KOPT-K1 (cell line): Measurements from ENCODE around the gene ZNF385B.

Experiments
- H3K27ac ChIP-seq: fragments of 200-600 bp; sonication (generic); 2 replicates; pipeline ENCODE4 v1.5.1; 2016; ENCODE audit warnings: antibody characterized with exemption, mild to moderate bottlenecking, low read depth, low read length; ENCODE audit not compliant: poor library complexity, severe bottlenecking
- H3K36me3 ChIP-seq: fragments of 200-600 bp; sonication (generic); 2 replicates; pipeline ENCODE4 v1.5.1; 2017; ENCODE audit warnings: antibody characterized with exemption, mild to moderate bottlenecking, low read length, moderate library complexity; ENCODE audit not compliant: insufficient read depth
- H3K9me3 ChIP-seq: fragments of 200-600 bp; sonication (generic); 2 replicates; pipeline ENCODE4 v1.5.1; 2017; ENCODE audit warnings: antibody characterized with exemption, low read length, mild to moderate bottlenecking; ENCODE audit not compliant: insufficient read depth, poor library complexity, severe bottlenecking

The ZNF385B gene

DNA sequence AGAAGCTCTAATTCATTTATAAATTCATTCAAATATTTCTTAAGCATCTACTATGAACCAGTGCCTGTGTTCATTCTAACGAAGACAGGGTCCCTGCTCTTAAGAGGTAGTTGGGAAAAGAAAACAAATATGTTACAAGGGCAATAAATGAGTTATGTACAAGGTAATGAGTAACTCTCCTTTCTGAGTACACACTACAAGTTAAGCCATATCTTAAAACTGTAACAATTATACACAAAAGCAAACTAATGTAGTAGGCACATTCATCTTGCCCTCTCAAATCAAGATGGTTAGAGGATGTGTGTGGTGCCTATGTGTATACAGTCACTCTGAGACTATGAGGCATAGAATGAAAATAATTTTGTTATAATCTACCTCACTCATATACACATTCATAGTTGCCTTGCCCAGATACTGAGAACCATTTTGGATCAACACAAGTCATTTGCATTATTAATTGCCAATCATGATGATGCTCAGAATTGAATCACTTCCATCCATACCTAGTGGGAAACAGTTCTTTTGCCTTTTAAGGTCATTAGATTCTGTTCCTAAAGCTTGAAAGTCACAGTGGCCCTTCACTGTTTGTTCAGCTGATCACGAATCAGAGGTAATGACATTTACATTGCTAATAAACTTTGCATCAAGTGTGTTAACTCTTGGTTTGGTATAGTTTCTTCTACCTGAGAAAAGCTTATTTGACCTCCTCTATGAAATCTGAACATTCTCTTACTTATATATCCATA, 283.1 kb downstream of the ZNF385B start:
- Histone ChIP-seq H3K27ac (no peak overlapping the region), H3K9me3 (no peaks in the 10 kb centered on the region), H3K36me3 (no peaks in the 10 kb centered on the region)

DNA sequence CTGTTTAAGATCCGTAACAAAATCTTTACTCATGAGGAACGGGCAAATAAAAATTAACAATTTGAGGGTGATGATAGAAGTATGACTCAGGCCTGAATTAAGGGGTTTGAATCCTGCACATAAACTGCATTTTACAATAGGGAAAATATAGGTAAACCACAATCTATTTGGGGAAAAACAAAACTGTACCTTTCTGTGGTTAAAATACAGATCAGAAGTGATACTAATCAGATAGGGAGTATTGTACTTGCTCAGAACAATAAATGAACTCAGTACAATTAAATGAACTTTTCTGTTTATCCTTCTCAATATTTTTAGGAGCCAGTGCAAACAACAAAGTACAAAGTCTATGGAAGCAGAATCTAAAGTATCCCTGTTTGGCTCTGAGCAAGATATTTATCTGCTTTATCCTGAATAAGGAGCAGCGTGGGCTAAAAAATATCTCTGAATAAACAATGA, 287.3 kb downstream of the ZNF385B start:
- no peaks in the 10 kb centered on the region for H3K9me3 ChIP-seq
- H3K36me3 ChIP-seq, result no peaks in the 10 kb centered on the region
- no peak overlapping the region for H3K27ac ChIP-seq

DNA sequence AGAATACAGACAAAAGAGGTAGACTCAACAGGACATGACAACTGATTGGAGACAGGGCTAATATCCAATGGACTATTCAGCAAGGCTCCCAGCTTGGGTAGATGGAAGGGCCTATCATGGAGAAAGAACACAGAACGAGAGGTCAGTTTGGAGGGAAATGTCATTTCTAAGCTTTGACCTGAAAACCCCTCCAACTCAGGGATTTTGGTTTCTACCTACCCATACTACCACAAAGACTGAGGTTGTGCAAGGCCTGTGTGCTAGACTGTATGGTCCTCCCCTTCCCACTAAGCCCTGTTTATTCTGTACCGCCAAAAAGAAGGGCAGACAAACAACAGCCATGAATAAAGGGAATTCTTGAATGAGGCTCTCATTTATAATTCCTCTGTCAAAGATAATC, 288.9 kb downstream of the ZNF385B start:
- H3K36me3 ChIP-seq, result no peaks in the 10 kb centered on the region
- H3K27ac ChIP-seq, result no peak overlapping the region
- H3K9me3 ChIP-seq, result no peaks in the 10 kb centered on the region

DNA sequence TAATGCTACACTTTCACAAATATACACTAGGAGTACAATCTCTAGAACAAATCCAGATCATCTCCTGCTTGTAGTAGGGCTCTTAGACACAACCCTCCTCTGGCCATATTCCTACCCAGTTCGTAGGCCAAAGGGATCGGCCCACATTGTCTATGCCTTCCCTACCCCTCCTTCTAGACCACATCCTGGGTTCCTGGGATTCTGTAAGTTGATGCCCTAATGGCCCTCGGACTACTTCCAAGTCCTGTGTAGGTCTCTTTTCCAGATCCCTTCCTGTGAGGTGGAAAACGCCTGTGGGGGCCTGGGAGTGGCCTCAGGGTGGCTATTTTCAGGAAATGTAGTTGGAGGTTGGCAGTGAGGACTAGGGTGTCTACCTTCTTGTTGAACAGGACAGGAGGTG, 289.7 kb downstream of the ZNF385B start:
- Histone ChIP-seq H3K27ac (no peak overlapping the region), H3K9me3 (no peaks in the 10 kb centered on the region), H3K36me3 (no peaks in the 10 kb centered on the region)

DNA sequence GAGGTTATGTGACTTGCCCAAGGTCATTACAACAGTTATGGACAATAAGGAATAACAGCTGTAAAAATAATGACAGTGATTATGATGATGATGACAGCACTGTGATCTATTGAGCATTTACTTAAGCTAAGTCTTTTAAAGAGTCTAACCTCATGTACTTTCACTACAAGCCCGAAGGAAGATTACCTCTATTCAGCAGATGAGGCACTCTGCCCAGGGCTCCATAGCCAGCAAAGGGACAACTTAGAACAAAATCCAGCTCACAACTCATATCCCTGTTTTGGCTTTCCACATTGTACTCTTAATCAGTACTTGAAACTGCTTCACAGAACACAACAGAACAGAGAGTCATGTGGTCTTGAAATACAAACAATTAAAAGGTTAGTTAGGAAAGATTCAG, 290.2 kb downstream of the ZNF385B start:
- Histone ChIP-seq H3K9me3 (no peaks in the 10 kb centered on the region), H3K36me3 (no peaks in the 10 kb centered on the region), H3K27ac (no peak overlapping the region)

DNA sequence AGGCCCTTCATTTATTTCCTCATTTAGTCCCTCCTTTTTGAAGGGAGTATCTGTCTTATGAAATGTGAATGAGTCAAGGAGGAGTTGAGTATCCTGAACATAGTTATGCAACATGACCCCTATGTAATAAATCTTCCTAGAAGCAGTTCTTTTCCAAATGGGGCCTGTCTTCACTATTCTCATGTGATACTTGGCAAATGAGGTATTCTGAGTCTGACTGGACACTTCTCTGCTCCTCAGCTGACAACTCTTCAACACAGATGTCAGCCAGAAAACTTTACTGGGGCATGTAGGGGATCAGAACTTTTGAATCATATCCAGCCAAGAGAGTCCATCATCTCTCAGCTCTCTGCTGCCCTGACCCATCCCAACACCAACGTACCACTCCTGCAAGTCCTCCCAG, 291.6 kb downstream of the ZNF385B start:
- Histone ChIP-seq H3K9me3 (no peaks in the 10 kb centered on the region), H3K27ac (no peak overlapping the region), H3K36me3 (no peaks in the 10 kb centered on the region)

DNA sequence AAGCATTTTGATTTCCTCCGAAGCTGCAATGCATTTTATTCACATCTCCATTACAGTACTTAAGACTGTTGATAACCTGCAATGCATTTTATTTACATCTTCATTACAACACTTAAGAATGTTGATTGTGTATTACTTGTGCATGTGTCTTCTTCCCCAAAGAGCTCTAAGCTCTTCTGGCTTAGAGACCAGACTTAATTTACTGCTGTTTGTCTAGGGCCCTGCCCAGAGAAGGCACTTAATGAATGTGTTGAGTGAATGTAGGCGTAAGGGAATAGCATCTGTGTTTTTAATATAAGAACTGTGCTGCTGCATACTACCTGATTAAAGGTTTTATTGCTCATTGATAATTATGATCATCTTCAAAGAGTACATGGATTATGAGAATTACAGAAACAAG, 295.6 kb downstream of the ZNF385B start:
- H3K9me3 ChIP-seq, result no peaks in the 10 kb centered on the region
- no peak overlapping the region for H3K27ac ChIP-seq
- no peaks in the 10 kb centered on the region for H3K36me3 ChIP-seq

DNA sequence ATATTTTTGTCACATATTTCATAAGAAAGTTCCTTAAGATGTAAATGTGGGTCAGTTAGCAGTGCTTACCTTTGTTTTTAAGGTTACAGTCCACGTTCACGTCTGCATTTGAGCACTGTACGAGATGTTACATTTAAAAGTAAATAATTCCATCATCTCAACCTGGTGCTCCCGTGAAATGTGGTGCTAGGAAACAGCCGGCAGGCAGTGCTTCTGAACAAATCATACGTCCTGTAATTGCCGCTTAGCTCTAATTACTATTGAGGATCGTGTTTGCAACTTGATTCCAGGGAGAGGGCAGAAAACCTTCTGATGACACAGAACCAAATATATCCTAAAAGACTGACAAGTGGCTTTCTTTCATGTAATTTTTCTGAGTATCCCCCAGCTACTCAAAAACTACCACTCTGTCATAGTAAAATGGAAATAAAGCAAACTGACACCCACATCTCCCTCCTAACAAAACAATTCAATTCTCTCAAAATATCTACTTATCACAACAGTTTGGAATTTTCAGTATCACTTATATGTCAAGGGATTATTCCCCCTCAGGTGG, 299.0 kb downstream of the ZNF385B start:
- Histone ChIP-seq H3K36me3 (no peaks in the 10 kb centered on the region), H3K27ac (no peak overlapping the region), H3K9me3 (no peaks in the 10 kb centered on the region)

DNA sequence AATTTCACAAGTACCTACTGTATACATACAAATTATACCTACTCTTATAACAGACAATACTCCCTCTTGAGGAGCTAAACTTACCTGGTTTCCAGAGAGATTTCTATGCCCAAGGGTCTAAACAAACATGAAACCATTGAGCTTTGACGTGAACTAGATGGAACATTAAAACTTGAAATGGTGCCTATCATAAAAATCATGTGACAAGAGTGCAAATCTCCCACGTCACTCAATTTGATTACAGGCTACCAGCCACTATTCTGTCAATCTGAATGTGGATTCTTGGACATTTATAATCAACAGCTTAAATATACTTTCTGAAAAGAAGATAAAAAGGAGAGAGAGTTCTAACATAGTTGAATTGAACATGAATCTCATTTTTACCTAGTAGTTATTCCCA, 299.7 kb downstream of the ZNF385B start:
- H3K9me3 ChIP-seq, result no peaks in the 10 kb centered on the region
- no peaks in the 10 kb centered on the region for H3K36me3 ChIP-seq
- H3K27ac ChIP-seq, result no peak overlapping the region

DNA sequence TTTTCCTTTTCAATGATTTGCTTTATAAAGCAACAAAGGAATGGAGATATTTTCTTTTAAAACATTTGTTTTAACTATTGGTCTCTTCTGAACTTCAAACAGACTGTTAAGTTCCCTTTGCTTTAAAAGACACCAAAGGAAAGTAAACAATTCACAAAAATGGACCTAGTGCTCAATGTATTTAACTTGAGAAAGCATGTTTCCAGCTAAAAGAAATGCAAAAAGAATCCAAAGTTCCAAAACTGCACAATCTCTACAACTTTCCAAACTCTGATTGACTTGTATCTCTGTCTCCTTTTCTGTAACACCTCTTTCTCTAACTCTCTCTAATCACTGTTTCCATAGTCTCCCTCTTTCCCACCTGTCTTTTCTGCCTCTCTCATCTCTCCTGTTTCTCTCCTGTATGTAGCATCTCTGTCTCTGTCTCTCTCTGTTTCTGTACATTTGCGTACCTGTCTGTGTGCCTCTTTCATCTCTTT, 301.1 kb downstream of the ZNF385B start:
- Histone ChIP-seq H3K36me3 (no peaks in the 10 kb centered on the region), H3K27ac (no peak overlapping the region), H3K9me3 (no peaks in the 10 kb centered on the region)

DNA sequence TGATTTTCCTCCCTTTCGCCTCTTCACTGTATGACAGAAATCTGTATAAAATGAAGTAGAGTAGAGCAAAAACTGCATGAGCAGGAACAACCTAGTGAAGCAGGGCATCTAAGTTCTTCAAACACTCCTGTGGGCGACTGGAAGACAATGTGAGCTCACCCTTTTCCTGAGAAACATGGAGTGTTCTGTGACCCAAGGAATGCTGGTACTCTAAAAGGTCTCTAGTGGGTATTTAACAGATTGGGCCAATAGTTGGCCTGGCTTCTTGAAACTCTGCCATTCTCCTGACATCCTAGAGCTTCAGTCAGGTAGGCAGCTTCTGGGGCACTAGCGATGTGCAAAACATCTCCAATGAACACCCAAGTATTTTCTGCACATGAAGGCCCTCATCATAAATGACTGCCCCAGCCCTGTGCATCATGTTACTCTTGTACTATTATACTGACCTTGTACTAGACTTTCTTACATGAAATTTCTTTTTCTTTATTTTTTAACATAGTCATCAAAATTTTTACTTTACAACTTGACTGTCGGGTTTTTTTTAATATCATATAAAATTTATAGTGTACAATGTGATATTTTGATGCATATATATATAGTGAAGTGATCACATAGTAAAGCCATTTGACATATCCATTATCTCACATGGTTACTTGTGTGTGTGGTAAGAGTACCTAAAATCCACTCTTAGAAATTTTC, 302.2 kb downstream of the ZNF385B start:
- Histone ChIP-seq H3K36me3 (no peaks in the 10 kb centered on the region), H3K9me3 (no peaks in the 10 kb centered on the region), H3K27ac (no peak overlapping the region)

DNA sequence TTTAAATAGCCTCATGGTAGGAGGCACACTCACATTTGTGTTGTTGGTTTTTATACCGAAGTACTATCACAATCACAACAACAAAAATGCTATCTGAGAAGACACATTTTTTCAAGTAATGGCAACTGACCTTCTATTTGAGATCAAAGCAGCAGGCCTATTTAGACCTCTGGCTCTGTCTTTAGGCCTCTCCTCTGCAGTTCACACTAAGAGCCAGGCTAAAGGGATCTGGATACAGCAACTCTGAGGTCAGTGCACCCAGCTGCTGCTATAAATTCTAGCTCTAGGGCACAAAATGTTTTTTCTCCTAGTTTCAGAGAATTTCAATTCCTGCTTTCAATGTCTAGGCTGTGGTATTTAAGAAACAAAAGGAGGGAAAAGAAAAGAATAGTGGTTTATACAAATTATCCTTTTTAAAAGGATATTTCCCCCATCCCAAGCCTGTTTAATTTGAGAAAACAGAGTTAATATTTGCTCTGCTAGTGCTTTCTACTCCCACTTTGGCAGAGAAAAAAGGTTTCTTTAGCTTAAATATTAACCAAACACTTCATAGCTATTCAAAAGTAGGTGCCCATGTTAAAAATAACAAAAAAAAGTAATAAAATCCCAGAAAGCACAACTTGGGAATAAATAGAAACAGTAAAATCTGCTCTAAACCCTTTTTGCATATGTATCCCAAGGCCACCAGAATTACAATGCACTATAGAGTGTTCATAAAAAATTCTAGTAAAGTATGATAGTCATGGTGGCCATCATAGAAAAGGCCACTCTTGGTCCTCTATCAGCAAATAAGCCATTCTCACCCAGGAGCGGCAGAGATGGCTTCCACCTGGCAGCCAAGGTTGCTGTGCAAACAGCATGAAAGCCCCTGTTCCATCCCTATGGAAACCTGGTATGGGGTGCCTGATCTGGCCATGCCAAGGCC, 303.1 kb downstream of the ZNF385B start:
- no peaks in the 10 kb centered on the region for H3K36me3 ChIP-seq
- no peaks in the 10 kb centered on the region for H3K9me3 ChIP-seq
- no peak overlapping the region for H3K27ac ChIP-seq

DNA sequence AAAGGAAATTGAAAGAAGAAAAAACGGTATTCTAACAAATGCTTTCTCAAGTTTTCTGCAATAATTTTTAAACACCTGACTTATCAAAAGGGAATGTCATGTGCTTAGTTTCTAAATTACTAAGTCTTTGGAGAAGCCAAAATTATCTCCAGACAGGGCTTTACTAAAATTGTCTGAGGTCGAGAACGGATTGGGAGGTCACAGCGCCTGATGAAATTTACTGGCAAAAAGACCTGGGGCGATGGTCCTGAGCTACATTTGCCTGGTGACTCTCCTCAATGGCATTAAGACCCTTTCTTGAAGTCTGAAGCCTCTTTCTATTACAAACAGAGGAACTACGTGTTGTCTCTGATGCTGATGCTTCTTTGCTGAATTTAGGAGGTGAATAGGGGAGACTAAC, 305.0 kb downstream of the ZNF385B start:
- Histone ChIP-seq H3K27ac (no peak overlapping the region), H3K36me3 (no peaks in the 10 kb centered on the region), H3K9me3 (no peaks in the 10 kb centered on the region)

DNA sequence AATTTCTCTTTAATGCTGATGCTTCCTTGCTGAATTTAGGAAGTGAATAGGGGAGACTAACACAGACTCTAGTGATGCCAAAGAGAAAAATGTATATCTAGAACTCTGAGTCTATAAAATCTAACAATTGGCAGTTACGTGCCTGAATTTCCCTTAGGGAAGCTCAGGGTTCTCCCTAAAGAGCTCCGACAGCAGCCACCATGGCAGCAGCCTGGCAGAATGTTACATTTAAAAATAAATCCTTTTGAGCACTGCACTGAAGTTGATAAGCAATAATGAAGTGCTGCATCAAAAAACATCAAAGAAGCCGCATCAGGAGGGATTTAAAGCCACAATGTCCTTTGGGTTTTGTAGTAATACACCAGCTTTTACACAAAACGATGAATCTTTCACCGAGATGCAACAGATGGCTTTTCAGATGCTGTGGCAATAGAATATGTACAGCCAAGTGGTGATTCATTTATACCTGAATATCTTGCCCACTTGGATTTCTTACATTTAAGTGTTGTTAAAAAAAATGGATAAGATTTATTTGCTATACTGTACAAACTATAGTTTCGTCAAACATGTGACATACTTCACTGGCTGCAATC, 305.6 kb downstream of the ZNF385B start:
- no peaks in the 10 kb centered on the region for H3K9me3 ChIP-seq
- H3K36me3 ChIP-seq, result no peaks in the 10 kb centered on the region
- no peak overlapping the region for H3K27ac ChIP-seq
